ENCODE data around the gene RCOR3.

Gene RCOR3

GRCh38 chr1:211324992-211325775 lies 66.0 kb downstream of the RCOR3 start:
- no peak for DNase-seq (ENCODE audit: low read depth)

- DNase-seq (ENCODE audit: low read depth): no peak
Measured at GRCh38 chr1:211326140-211326527, 67.0 kb downstream of the RCOR3 start.

GRCh38 chr1:211326528-211327345 lies 67.6 kb downstream of the RCOR3 start, which contains the start of gene TRAF5:
Gene TRAF5 (plus strand): TSS chr1:211326833. CDS start chr1:211353240, 26,407 bp downstream.
- DNase-seq (ENCODE audit: low read depth): peak; percentile 47

GRCh38 chr1:211327346-211327921 lies 68.3 kb downstream of the RCOR3 start:
- DNase-seq (ENCODE audit: low read depth): peak; percentile 51

- DNase-seq (ENCODE audit: low read depth): no peak
Measured at GRCh38 chr1:211328084-211328694, 69.0 kb downstream of the RCOR3 start.

- no peak for DNase-seq (ENCODE audit: low read depth)
Measured at GRCh38 chr1:211328866-211329475, 69.8 kb downstream of the RCOR3 start.

GRCh38 chr1:211329764-211330201 lies 70.6 kb downstream of the RCOR3 start:
- DNase-seq (ENCODE audit: low read depth): no peak

- DNase-seq (ENCODE audit: low read depth): no peak
Measured at GRCh38 chr1:211330282-211330936, 71.2 kb downstream of the RCOR3 start.

GRCh38 chr1:211331011-211331709 lies 72.0 kb downstream of the RCOR3 start:
- DNase-seq (ENCODE audit: low read depth): no peak

GRCh38 chr1:211332036-211332616 lies 73.0 kb downstream of the RCOR3 start:
- DNase-seq (ENCODE audit: low read depth): no peak

GRCh38 chr1:211332830-211333229 lies 73.7 kb downstream of the RCOR3 start:
- DNase-seq (ENCODE audit: low read depth): no peak

GRCh38 chr1:211333906-211334305 lies 74.7 kb downstream of the RCOR3 start:
- DNase-seq (ENCODE audit: low read depth): no peak

GRCh38 chr1:211334986-211335385 lies 75.8 kb downstream of the RCOR3 start:
- no peak for DNase-seq (ENCODE audit: low read depth)

GRCh38 chr1:211335522-211336157 lies 76.5 kb downstream of the RCOR3 start:
- no peak for DNase-seq (ENCODE audit: low read depth)

GRCh38 chr1:211336161-211336560 lies 77.0 kb downstream of the RCOR3 start:
- no peak for DNase-seq (ENCODE audit: low read depth)

- no peak for DNase-seq (ENCODE audit: low read depth)
Measured at GRCh38 chr1:211336775-211337174, 77.6 kb downstream of the RCOR3 start.

GRCh38 chr1:211337430-211338223 lies 78.5 kb downstream of the RCOR3 start:
- DNase-seq (ENCODE audit: low read depth): no peak

GRCh38 chr1:211338224-211338620 lies 79.1 kb downstream of the RCOR3 start:
- no peak for DNase-seq (ENCODE audit: low read depth)

GRCh38 chr1:211339631-211340041 lies 80.5 kb downstream of the RCOR3 start:
- no peak for DNase-seq (ENCODE audit: low read depth)
